Lower leg skin (tissue), 4 donors: ENCODE results near the gene NUP50. TPM values are rescaled to one million over a fixed set of nuclear protein-coding genes. Genes with fewer than 3 reads are reported as not detected.

Experiments used
- DNase-seq, 2 donors: peaks; one replicate each; pipeline ENCODE4 v3.0.0-alpha.2; 2019; ENCODE audit warnings: low spot score in 2 of 2
- H3K4me3 ChIP-seq: fragments of 200-600 bp; sonication (generic); 2 replicates; pipeline ENCODE4 v1.5.1; 2017; ENCODE audit warnings: mild to moderate bottlenecking, low read depth; ENCODE audit not compliant: poor library complexity, severe bottlenecking
- CTCF ChIP-seq, 3 donors: fragments of 450-650 bp; IDR thresholded peaks; one replicate each; pipeline ENCODE4 v1.5.1; 2016; ENCODE audit warnings: antibody characterized with exemption in 3 of 3, mild to moderate bottlenecking in 3 of 3, moderate library complexity in 2 of 3
- POLR2A ChIP-seq, 2 donors: fragments of 450-650 bp; IDR thresholded peaks; one replicate each; pipeline ENCODE4 v1.6.1; 2016 to 2017; ENCODE audit warnings: antibody characterized with exemption in 2 of 2, mild to moderate bottlenecking in 1 of 2, moderate library complexity in 1 of 2
- WGBS, 2 donors: methylation state at CpG; one replicate each; pipeline ENCODE4 v1.1.5; 2018; 5-methylcytosine and 5-hydroxymethylcytosine counted together
- intact Hi-C: fragments of 100-400 bp; cut with DNase I; formaldehyde crosslinking; loops from one replicate; pipeline ENCODE4 v1.15.0; 2023; ENCODE audit warnings: low total_unique reads
- total RNA-seq, 4 donors: library from RNA; depleted of rRNA; stranded (reverse); fragments of >200 nt; gene quantifications; one replicate each; pipeline ENCODE4 v1.1.0, GENCODE V29; 2016

NUP50 gene
- total RNA-seq, 4 donors from 2014 or later: 50.6 to 129 (median 71.2) TPM

DNA sequence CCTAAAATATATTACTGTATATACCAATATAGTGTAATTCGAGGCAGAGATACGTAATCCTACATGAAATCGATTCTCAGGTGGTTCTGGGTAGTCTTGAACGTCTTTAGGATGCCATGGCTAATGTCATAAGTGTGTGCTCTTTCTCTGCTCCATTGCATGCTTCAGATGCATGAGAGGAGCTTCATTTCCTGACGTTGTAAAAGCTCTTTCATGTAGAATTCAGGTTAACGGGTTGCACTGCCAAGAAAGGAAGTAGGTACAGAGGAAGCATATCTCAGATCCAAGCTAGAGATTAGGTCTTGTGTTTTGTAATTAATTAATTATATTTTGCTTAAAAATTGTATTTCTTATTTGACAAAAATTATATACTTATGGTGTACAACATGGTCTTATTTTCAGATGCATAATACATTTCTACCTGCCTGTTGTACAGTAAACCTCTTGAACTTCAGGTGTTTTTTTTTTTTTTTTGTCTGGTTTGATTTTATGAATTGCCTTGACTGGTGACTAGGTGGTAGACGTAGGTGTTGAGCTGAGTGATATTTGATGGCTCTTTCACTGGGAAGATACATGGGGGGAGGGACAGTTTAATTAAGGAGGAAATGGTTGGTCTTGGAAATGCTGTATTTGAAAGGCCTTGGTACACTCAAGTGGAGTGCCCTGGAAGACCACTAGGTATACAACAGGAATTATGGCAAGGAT lies 9.3 kb downstream of the NUP50 start:
- DNase-seq: no peak
- TF ChIP-seq POLR2A (IDR thresholded peaks at IDR 0.05) (no peak), CTCF (IDR thresholded peaks at IDR 0.05) (no peak)
- intact Hi-C loops: no loop called here
- WGBS, 2 donors: 74 to 79% methylated on average over 7 of the region's 7 CpGs
- H3K4me3 ChIP-seq: no peak overlapping the region

GRCh38 chr22:45179276-45180049 lies 15.7 kb downstream of the NUP50 start:
- intact Hi-C loops: no loop called here
- peak in 1 of 2 donors; percentile 82 for DNase-seq

GRCh38 chr22:45180146-45180679 lies 16.5 kb downstream of the NUP50 start:
- WGBS, 2 donors: 85 to 87% methylated on average over 14 of the region's 14 CpGs

More at GRCh38 chr22:45179276-45180049, 15.7 kb downstream of the NUP50 start:
- TF ChIP-seq CTCF (IDR thresholded peaks at IDR 0.05) (no peak), POLR2A (IDR thresholded peaks at IDR 0.05) (no peak)
- no peak overlapping the region for H3K4me3 ChIP-seq
- WGBS, 2 donors: 89 to 94% methylated on average over 9 of the region's 9 CpGs

GRCh38 chr22:45181240-45181639 lies 17.5 kb downstream of the NUP50 start:
- H3K4me3 ChIP-seq: no peak overlapping the region
- TF ChIP-seq POLR2A (IDR thresholded peaks at IDR 0.05): no peak
- TF ChIP-seq CTCF (IDR thresholded peaks at IDR 0.05): no peak
- WGBS, 2 donors: 90 to 95% methylated on average over 4 of the region's 4 CpGs
- DNase-seq: no peak
- intact Hi-C loops: no loop called here

More at GRCh38 chr22:45180146-45180679, 16.5 kb downstream of the NUP50 start:
- TF ChIP-seq POLR2A (IDR thresholded peaks at IDR 0.05): no peak
- no peak for TF ChIP-seq CTCF (IDR thresholded peaks at IDR 0.05)
- DNase-seq: peak in 1 of 2 donors; percentile 45
- H3K4me3 ChIP-seq: no peak overlapping the region
- intact Hi-C loops: no loop called here

GRCh38 chr22:45181766-45182165 lies 18.0 kb downstream of the NUP50 start:
- DNase-seq: no peak

More at GRCh38 chr22:45181766-45182165, 18.0 kb downstream of the NUP50 start:
- no peak overlapping the region for H3K4me3 ChIP-seq
- WGBS, 2 donors: 89 to 90% methylated on average over 2 of the region's 2 CpGs
- intact Hi-C loops: no loop called here
- TF ChIP-seq CTCF (IDR thresholded peaks at IDR 0.05): no peak
- TF ChIP-seq POLR2A (IDR thresholded peaks at IDR 0.05): no peak
